Activated CD8-positive, alpha-beta memory T cell treated with anti-CD3 and anti-CD28 coated beads for 48 hours (primary cell): ENCODE data around the gene SLC23A2.

Experiments
- DNase-seq, 3 experiments: peaks; one replicate each; pipeline ENCODE4 v3.0.0-alpha.2; 2020; ENCODE audit warnings: low read depth in 2 of 3, low spot score in 2 of 3

SLC23A2 gene

GRCh38 chr20:4966826-4967751 is 34.2 kb downstream of the SLC23A2 start:
- no peak for DNase-seq

DNA sequence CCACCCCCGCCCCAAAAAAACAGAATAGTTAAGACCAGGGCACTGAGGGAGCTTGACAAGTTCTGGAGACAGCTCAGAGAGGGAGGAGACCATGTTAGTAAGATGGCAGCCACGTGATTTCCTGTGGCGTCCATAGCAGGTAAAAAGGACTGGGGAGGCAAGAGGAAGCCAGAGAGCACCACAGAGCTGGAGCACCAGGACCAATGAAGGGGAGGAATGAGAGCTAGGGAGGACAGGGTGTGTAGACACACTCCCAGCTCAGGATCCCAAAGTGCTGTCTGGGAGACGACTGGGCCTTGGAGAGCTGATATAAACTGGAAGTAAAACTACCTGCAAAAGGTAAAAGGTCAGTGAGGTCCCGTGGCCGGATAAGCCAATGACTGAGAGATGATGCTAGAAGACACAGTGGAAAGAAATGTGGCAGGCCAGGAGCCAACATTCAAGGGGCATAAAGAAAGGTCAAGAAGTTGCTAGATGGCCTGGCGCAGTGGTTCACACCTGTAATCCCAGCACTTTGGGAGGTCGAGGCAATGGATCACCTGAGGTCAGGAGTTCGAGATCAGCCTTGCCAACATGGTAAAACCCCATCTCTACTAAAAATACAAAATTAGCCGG is 39.0 kb downstream of the SLC23A2 start:
- no peak for DNase-seq

DNA sequence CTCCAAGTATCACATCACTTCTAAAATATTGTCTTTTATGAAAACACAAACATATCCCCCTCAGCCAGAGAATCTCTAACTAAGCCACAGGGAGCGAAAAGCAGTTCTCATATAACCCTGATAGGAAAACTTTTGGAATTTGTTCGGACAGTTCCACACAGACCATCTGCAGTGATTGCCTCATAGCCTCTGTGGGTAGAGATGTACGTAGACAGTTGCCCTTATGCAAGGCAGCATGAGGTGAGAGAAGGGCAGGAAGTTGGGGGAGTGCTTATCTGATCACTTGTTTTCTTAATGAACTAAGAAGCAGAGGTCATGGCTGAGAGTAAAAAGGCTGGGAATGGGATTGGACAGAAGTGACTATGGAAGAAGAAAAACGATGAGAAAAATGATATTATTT is 39.6 kb downstream of the SLC23A2 start:
- no peak for DNase-seq

GRCh38 chr20:4959592-4959991 is 41.7 kb downstream of the SLC23A2 start:
- DNase-seq: no peak

- DNase-seq: no peak
Measured at GRCh38 chr20:4957939-4958362, 43.4 kb downstream of the SLC23A2 start.

DNA sequence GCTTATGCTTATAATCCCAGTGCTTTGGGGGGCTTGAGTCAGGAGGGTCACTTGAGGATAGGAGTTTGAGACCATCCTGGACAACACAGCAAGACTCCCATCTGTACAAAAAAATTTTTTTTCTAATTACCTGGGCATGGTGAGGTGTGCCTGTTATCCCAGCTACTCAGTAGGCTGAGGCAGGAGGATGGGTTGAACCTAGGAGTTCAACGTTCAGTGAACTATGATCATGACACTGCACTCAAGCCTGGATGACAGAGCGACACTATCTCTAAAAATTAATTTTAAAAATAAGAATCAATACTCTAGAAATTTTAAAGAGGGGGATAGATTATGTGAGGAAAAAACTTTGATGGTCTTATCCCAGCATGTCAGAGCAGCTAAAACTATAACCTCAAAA is 44.1 kb downstream of the SLC23A2 start:
- no peak for DNase-seq

- DNase-seq: no peak
Measured at GRCh38 chr20:4956200-4956810, 45.0 kb downstream of the SLC23A2 start.

DNA sequence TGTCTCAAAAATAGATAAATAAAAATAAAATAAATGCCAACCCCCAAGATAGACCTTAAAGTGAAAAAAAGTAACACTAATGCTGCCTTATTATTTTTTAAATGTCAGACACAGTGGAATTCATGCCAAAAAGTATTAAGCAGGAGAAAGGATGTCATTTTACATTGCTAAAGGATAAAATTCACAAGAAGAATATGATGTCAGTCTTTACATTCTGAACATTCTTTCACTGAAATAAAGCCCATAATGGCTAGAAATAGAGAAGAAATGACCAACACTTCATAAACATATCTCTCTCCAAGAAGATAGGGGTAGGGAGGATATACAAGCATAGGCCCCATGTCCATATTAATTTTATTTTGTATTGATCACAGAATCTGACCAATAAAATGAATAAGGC is 47.4 kb downstream of the SLC23A2 start:
- no peak for DNase-seq

DNA sequence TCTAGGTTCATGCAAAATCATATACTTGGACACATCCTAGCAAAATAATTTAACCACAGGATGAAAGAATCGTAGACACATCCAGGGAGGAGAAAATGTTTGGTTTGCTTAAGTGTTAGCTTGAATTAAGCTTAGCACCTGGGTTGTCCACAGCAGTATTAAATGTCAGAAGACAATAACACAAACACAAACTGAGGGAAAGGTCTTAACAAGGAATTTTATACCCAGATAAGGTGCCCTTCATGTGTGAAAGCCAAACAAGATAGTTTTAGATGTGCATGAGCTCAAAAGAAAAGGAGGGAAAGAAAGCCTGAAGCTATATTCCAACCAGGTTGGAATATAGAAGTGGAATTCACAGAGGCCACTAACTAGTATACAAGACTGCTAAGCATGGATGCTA is 49.1 kb downstream of the SLC23A2 start:
- no peak for DNase-seq

GRCh38 chr20:4951299-4951698 is 50.0 kb downstream of the SLC23A2 start:
- no peak for DNase-seq

GRCh38 chr20:4950841-4951240 is 50.5 kb downstream of the SLC23A2 start:
- DNase-seq: no peak

DNA sequence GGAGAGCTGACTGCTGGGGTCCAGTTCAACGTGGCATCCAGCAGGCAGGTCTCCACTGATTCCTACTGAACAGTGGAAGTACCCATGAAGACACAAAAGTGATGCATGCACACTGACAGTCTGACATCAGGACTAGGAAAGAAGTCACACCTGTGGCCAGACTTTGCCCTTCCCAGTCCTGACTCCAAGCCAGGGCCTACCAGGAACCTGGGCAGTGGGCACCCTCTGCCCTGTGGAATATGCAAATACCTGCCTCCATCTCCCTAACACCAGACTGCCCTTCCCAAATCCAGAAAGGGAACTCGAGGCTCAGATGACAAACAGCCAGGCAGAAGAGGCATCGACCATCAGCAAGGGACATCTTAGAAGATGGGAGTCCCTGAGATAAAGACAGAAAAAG is 50.9 kb downstream of the SLC23A2 start:
- no peak for DNase-seq

GRCh38 chr20:4949833-4950178 is 51.5 kb downstream of the SLC23A2 start:
- no peak for DNase-seq

DNA sequence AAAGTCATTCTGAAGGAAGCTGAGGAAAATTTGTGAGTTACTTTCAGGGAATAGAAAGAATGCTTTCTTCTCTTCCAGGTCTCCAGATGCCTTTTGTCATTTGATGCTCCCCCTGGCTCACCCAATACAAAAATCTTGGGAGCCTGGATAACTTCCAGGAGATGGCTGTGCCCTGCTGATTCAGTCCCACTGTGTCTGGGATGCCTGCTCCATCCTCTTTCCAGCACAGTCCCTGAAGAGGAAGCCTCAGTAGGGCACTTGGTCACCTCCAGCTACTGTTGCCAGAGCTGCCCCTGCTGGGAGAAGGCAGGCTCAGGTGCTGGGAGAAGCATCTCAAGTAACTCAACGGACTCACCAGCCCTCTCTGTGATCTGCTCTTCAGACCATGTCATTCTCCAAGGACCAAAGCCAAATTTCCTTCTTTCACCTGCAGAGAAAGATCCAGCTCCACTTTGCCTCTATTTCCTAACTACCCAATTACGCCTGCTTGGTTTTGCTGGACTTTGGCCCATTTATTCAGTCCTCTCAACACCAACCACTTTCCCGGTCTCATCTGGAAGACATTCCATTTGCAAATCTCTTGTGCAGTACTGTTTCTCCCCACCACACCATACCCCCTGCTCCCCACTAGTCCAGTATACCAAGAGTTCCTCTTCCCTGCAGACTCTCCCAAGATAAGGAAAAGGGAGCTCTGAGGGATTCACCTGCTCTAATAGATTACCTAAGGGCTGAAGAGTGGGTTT is 53.3 kb downstream of the SLC23A2 start:
- DNase-seq: no peak

DNA sequence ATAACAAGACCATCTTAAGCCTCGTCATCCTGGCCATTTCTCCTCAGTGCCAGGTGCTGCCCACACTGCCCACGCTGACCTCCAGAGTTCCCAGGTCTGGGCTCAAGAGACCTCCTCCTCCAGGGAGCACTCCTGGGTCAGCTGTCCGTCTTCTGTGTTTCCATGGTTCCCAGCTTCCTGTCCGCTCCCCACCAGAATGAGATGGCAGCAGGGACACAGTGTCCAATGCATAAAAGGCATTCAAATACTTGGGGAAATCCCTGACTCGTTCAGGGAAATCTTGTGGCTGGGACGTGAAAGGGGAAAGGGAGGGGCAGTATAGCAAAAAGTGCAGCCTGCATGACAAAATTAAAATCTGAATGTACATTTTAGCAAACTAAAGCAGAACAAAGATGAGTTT is 54.3 kb downstream of the SLC23A2 start:
- no peak for DNase-seq

DNA sequence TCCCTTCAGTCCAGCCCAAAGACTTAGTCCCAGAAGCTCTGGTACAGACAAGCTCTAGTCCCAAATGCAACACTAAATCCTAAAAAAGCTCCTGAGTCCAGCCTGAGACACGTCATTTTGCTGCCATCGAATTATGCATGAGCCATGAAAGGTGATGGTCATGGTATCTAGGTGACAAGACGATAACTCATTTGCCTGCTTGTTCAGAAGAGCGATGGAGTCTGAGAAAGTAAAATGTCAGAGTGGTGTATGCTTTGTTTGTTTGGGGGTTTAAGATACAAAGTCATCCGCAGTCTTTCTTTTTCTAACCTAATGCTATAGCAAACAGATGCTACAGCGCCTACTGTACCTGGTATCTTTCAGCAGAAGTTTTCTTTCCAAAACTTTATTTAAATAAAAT is 54.7 kb downstream of the SLC23A2 start:
- no peak for DNase-seq

- DNase-seq: no peak
Measured at GRCh38 chr20:4944518-4945313, 56.6 kb downstream of the SLC23A2 start.

GRCh38 chr20:4942331-4942730 is 59.0 kb downstream of the SLC23A2 start:
- no peak for DNase-seq

- DNase-seq: no peak
Measured at GRCh38 chr20:4937407-4938319, 63.6 kb downstream of the SLC23A2 start.
